Measurements from ENCODE around the gene CLNK.

- no peak for TF ChIP-seq CTCF (IDR thresholded peaks at IDR 0.05)
- no peak for TF ChIP-seq POLR2A (IDR thresholded peaks at IDR 0.05)
Observed at GRCh38 chr4:10554121-10554520, 130.4 kb downstream of the CLNK start.

All from esophagus squamous epithelium (tissue), 4 donors.